ENCODE results near the gene SSTR1.

The SSTR1 gene

DNA sequence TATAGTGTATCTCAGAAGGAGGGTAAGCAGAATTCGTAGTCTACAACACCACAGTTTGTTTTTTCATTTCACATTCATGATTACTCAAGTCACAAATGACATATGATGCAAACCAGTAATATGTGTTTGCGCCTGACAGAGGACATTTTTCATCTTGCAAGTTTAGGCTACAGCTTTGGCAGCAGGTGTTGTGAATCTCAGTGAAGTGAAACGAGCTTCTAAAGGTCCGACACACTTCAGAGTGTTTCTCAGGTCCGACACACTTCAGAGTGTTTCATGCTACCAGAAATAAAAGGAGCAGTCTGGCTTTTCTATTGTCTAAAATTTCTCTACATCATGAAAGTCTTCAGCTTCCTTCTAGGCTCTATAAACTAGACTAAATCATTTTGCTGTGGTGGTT lies 25.5 kb downstream of the SSTR1 start:
- no peak overlapping the region for H2BK5ac ChIP-seq (ENCODE audit: low read depth, low read length, poor library complexity, severe bottlenecking)
- H4K8ac ChIP-seq (ENCODE audit: low read length), result no peak overlapping the region
- no peak overlapping the region for H2AK5ac ChIP-seq (ENCODE audit: low read length, severe bottlenecking)
- no peak overlapping the region for H3K27ac ChIP-seq (ENCODE audit: low read length, poor library complexity, severe bottlenecking)
- no peak overlapping the region for H2AFZ ChIP-seq (ENCODE audit: low read depth, low read length)
- no peak overlapping the region for H3K18ac ChIP-seq (ENCODE audit: low read depth in 1 of 2, low read length in 2 of 2)
- no peaks in the 10 kb centered on the region for H3K36me3 ChIP-seq (ENCODE audit: control insufficient read depth in 1 of 2, insufficient read depth in 2 of 2, low read depth in 1 of 2, low read length in 2 of 2)
- H3K4me3 ChIP-seq (ENCODE audit: insufficient read depth in 1 of 2, low read depth in 1 of 2, low read length in 2 of 2), result no peak overlapping the region
- no peaks in the 10 kb centered on the region for H3K79me1 ChIP-seq (replicated peaks; ENCODE audit: low read length, poor library complexity, severe bottlenecking)
- H4K91ac ChIP-seq (ENCODE audit: low read length), result no peak overlapping the region
- H3K23ac ChIP-seq (ENCODE audit: low read length in 2 of 2), result no peak overlapping the region
- H3K14ac ChIP-seq (ENCODE audit: low read length in 2 of 2), result no peak overlapping the region
- no peak overlapping the region for H2BK12ac ChIP-seq (ENCODE audit: low read length in 2 of 2)
- no peak for DNase-seq
- no peaks in the 10 kb centered on the region for H3K9me3 ChIP-seq (ENCODE audit: control insufficient read depth, low read length)
- H3K4ac ChIP-seq (ENCODE audit: low read depth in 1 of 2, low read length in 2 of 2), result no peak overlapping the region
- no peak overlapping the region for H3K4me2 ChIP-seq (ENCODE audit: low read length, poor library complexity, severe bottlenecking)
- peaks cover 1% of the 10 kb centered on the region for H3K4me1 ChIP-seq (ENCODE audit: control insufficient read depth, insufficient read depth, low read depth, low read length)
- no peak overlapping the region for H3K9ac ChIP-seq (ENCODE audit: low read length)
- peaks cover 0 to 9% of the 10 kb centered on the region in 2 experiments for H3K27me3 ChIP-seq (ENCODE audit: control insufficient read depth in 1 of 2, insufficient read depth in 1 of 2, low read length in 2 of 2)
- H2BK15ac ChIP-seq (ENCODE audit: low read depth, poor library complexity, severe bottlenecking), result no peak overlapping the region
- H2BK120ac ChIP-seq (ENCODE audit: low read depth, low read length), result no peak overlapping the region
- 83% methylated on average over 5 of the region's 5 CpGs for WGBS

DNA sequence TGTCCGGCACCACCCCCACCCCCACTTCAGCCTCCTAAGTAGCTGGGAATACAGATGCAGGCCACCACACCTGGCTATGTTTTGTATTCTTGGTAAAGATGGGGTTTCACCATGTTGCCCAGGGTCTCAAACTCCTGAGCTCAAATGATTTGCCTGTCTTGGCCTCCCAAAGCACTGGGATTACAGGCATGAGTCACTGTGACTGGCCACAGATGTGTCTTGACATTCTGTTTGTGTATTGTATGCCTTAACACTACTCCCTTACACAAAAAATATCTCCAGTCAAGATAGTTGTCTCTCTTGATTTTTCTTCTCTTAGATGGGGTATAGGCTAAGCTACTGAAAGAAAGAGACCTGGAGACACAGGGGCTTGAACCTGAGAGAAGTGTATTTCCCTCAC lies 30.6 kb downstream of the SSTR1 start:
- H2AFZ ChIP-seq (ENCODE audit: low read depth, low read length), result peak overlapping the region; percentile 53
- H2BK12ac ChIP-seq (ENCODE audit: low read length in 2 of 2), result no peak overlapping the region
- no peak overlapping the region for H3K4me3 ChIP-seq (ENCODE audit: insufficient read depth in 1 of 2, low read depth in 1 of 2, low read length in 2 of 2)
- DNase-seq, result peak; percentile 74
- no peak overlapping the region for H3K4me2 ChIP-seq (ENCODE audit: low read length, poor library complexity, severe bottlenecking)
- no peak overlapping the region for H2BK15ac ChIP-seq (ENCODE audit: low read depth, poor library complexity, severe bottlenecking)
- no peaks in the 10 kb centered on the region for H3K9me3 ChIP-seq (ENCODE audit: control insufficient read depth, low read length)
- H3K14ac ChIP-seq (ENCODE audit: low read length in 2 of 2), result no peak overlapping the region
- no peak overlapping the region for H3K9ac ChIP-seq (ENCODE audit: low read length)
- H4K91ac ChIP-seq (ENCODE audit: low read length), result no peak overlapping the region
- H3K18ac ChIP-seq (ENCODE audit: low read depth in 1 of 2, low read length in 2 of 2), result peak overlapping the region; percentile 44 to 76
- H3K27me3 ChIP-seq (ENCODE audit: control insufficient read depth in 1 of 2, insufficient read depth in 1 of 2, low read length in 2 of 2), result peaks cover 0 to 6% of the 10 kb centered on the region in 2 experiments
- no CpG with 5 or more reads among the region's 1 CpG for WGBS
- H3K23ac ChIP-seq (ENCODE audit: low read length in 2 of 2), result no peak overlapping the region
- peaks cover 2% of the 10 kb centered on the region for H3K4me1 ChIP-seq (ENCODE audit: control insufficient read depth, insufficient read depth, low read depth, low read length)
- no peak overlapping the region for H3K4ac ChIP-seq (ENCODE audit: low read depth in 1 of 2, low read length in 2 of 2)
- H2AK5ac ChIP-seq (ENCODE audit: low read length, severe bottlenecking), result no peak overlapping the region
- H2BK120ac ChIP-seq (ENCODE audit: low read depth, low read length), result no peak overlapping the region
- H3K36me3 ChIP-seq (ENCODE audit: control insufficient read depth in 1 of 2, insufficient read depth in 2 of 2, low read depth in 1 of 2, low read length in 2 of 2), result no peaks in the 10 kb centered on the region
- H3K79me1 ChIP-seq (replicated peaks; ENCODE audit: low read length, poor library complexity, severe bottlenecking), result no peaks in the 10 kb centered on the region
- H4K8ac ChIP-seq (ENCODE audit: low read length), result peak overlapping the region; percentile 29
- H3K27ac ChIP-seq (ENCODE audit: low read length, poor library complexity, severe bottlenecking), result no peak overlapping the region
- H2BK5ac ChIP-seq (ENCODE audit: low read depth, low read length, poor library complexity, severe bottlenecking), result no peak overlapping the region

DNA sequence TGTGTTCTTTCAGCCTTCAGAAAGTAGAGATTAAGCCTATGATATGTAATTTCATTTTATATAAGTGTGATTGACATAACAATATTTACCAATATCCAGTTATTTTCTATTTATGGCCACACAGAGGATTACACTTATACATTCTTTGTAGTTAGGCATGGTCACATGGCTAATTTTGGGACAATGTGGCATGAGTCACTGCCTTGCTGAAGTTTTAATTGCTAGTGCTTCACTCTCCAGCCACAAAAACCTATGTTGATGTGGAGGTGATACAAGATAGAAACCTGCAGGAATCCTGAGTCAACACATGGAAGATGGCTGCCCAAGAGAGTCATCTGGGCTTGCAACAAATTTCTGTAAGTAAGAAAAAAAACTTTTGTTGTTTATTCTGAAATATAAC lies 31.2 kb downstream of the SSTR1 start:
- Histone ChIP-seq H2BK15ac (ENCODE audit: low read depth, poor library complexity, severe bottlenecking) (no peak overlapping the region), H3K4me3 (ENCODE audit: insufficient read depth in 1 of 2, low read depth in 1 of 2, low read length in 2 of 2) (no peak overlapping the region), H3K14ac (ENCODE audit: low read length in 2 of 2) (no peak overlapping the region), H3K9me3 (ENCODE audit: control insufficient read depth, low read length) (no peaks in the 10 kb centered on the region), H3K23ac (ENCODE audit: low read length in 2 of 2) (no peak overlapping the region), H2BK120ac (ENCODE audit: low read depth, low read length) (no peak overlapping the region), H3K9ac (ENCODE audit: low read length) (no peak overlapping the region), H3K18ac (ENCODE audit: low read depth in 1 of 2, low read length in 2 of 2) (no peak overlapping the region), H4K8ac (ENCODE audit: low read length) (no peak overlapping the region), H3K4ac (ENCODE audit: low read depth in 1 of 2, low read length in 2 of 2) (no peak overlapping the region), H3K27me3 (ENCODE audit: control insufficient read depth in 1 of 2, insufficient read depth in 1 of 2, low read length in 2 of 2) (peaks cover 0 to 4% of the 10 kb centered on the region in 2 experiments), H2BK12ac (ENCODE audit: low read length in 2 of 2) (no peak overlapping the region), H3K4me2 (ENCODE audit: low read length, poor library complexity, severe bottlenecking) (no peak overlapping the region), H3K36me3 (ENCODE audit: control insufficient read depth in 1 of 2, insufficient read depth in 2 of 2, low read depth in 1 of 2, low read length in 2 of 2) (no peaks in the 10 kb centered on the region), H3K79me1 (replicated peaks; ENCODE audit: low read length, poor library complexity, severe bottlenecking) (no peaks in the 10 kb centered on the region), H3K4me1 (ENCODE audit: control insufficient read depth, insufficient read depth, low read depth, low read length) (peaks cover 2% of the 10 kb centered on the region), H3K27ac (ENCODE audit: low read length, poor library complexity, severe bottlenecking) (no peak overlapping the region), H2BK5ac (ENCODE audit: low read depth, low read length, poor library complexity, severe bottlenecking) (no peak overlapping the region), H2AK5ac (ENCODE audit: low read length, severe bottlenecking) (no peak overlapping the region), H2AFZ (ENCODE audit: low read depth, low read length) (no peak overlapping the region), H4K91ac (ENCODE audit: low read length) (no peak overlapping the region)
- DNase-seq, result peak; percentile 31

DNA sequence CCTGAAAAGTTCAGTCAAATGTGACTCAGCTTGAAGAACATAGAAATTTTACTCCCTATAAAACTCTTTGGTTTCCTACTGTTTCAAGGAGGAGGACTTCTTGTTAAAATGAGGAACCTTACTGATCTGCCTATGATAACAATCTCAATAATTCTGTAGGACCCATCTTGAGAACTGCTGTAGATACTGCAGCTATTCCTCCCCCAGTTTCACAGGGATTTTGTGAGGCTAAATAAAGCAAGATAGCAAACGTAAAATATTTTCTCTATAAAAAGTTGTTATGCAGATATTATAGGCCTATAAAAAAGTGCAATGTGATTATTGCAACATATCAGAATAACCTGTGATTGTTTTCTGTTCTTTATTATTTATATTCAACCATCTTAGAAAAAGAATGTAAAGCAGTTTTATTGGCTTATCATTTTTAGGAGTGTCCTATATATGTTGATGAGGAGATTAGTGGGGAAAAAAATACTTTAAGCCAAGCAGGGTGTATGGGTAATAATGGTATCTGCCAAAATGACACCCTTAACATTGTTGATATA lies 36.1 kb downstream of the SSTR1 start:
- no peaks in the 10 kb centered on the region for H3K9me3 ChIP-seq (ENCODE audit: control insufficient read depth, low read length)
- H3K79me1 ChIP-seq (replicated peaks; ENCODE audit: low read length, poor library complexity, severe bottlenecking), result no peaks in the 10 kb centered on the region
- no peaks in the 10 kb centered on the region for H3K36me3 ChIP-seq (ENCODE audit: control insufficient read depth in 1 of 2, insufficient read depth in 2 of 2, low read depth in 1 of 2, low read length in 2 of 2)
- WGBS, result 100% methylated on average over 1 of the region's 1 CpG
- H3K18ac ChIP-seq (ENCODE audit: low read depth in 1 of 2, low read length in 2 of 2), result no peak overlapping the region
- H2AK5ac ChIP-seq (ENCODE audit: low read length, severe bottlenecking), result no peak overlapping the region
- H3K4me1 ChIP-seq (ENCODE audit: control insufficient read depth, insufficient read depth, low read depth, low read length), result no peaks in the 10 kb centered on the region
- no peak overlapping the region for H2BK15ac ChIP-seq (ENCODE audit: low read depth, poor library complexity, severe bottlenecking)
- H3K4me3 ChIP-seq (ENCODE audit: insufficient read depth in 1 of 2, low read depth in 1 of 2, low read length in 2 of 2), result no peak overlapping the region
- H3K27me3 ChIP-seq (ENCODE audit: control insufficient read depth in 1 of 2, insufficient read depth in 1 of 2, low read length in 2 of 2), result no peaks in the 10 kb centered on the region
- no peak overlapping the region for H4K8ac ChIP-seq (ENCODE audit: low read length)
- no peak overlapping the region for H3K4me2 ChIP-seq (ENCODE audit: low read length, poor library complexity, severe bottlenecking)
- H3K14ac ChIP-seq (ENCODE audit: low read length in 2 of 2), result no peak overlapping the region
- H2BK5ac ChIP-seq (ENCODE audit: low read depth, low read length, poor library complexity, severe bottlenecking), result no peak overlapping the region
- no peak overlapping the region for H3K27ac ChIP-seq (ENCODE audit: low read length, poor library complexity, severe bottlenecking)
- no peak overlapping the region for H2BK120ac ChIP-seq (ENCODE audit: low read depth, low read length)
- no peak overlapping the region for H2AFZ ChIP-seq (ENCODE audit: low read depth, low read length)
- H3K4ac ChIP-seq (ENCODE audit: low read depth in 1 of 2, low read length in 2 of 2), result no peak overlapping the region
- H2BK12ac ChIP-seq (ENCODE audit: low read length in 2 of 2), result no peak overlapping the region
- H3K23ac ChIP-seq (ENCODE audit: low read length in 2 of 2), result no peak overlapping the region
- H4K91ac ChIP-seq (ENCODE audit: low read length), result no peak overlapping the region
- no peak for DNase-seq
- H3K9ac ChIP-seq (ENCODE audit: low read length), result no peak overlapping the region
